Stimulated activated CD8-positive, alpha-beta memory T cell treated with anti-CD3 and anti-CD28 coated beads, Interleukin-2, amount 100 ng/mL, for 1 hour (primary cell): ENCODE data around the gene VRTN.
A peak's percentile ranks its signal among the peaks of the same experiment; 100 is the strongest.

Source experiments
- DNase-seq, 2 donors: peaks; one replicate each; pipeline ENCODE4 v3.0.0-alpha.2; 2020; ENCODE audit warnings: low read depth in 2 of 2

The VRTN gene

DNA sequence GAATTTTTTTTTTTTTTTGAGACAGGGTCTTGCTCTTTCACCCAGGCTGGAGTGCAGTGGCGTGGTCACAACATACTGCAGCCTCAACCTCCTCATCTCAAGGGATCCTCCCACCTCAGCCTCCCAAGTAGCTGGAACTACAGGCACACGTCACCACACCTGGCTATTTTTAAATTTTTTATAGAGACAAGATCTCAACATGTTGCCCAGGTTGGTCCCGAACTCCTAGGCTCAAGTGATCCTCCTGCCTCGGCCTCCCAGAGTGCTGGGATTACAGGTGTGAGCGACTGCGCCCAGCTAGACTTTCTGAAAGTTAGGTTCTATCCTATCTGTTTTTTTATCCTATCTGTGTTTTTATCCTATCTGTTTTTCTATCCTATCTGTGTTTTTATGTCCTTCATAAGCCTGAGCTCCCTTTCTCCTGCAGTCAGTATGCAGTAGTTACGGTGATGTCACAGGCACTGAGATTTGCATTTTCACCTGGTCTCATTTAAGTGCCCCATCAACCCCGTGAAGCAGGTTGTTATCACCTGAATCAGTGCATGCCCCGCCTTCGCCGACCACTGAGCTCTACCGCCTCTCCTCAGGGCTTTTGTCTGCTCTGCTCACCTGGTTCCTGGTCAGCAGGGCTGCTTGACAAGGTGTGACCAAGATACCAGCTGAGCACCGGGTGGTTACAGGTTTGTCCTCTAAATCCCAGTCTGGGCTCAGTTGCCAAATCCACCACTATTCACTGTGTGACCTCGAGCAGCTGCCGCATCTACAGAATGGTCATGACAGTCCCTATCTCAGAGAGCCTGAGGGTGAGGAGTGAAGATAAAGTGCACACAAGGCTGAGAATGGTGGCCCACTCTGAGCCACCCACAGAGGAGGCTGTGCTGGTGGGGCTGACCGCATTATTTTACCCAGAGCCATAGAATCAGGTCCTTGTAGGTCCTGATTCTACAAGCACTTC lies 44.6 kb downstream of the VRTN start:
- DNase-seq, result no peak

DNA sequence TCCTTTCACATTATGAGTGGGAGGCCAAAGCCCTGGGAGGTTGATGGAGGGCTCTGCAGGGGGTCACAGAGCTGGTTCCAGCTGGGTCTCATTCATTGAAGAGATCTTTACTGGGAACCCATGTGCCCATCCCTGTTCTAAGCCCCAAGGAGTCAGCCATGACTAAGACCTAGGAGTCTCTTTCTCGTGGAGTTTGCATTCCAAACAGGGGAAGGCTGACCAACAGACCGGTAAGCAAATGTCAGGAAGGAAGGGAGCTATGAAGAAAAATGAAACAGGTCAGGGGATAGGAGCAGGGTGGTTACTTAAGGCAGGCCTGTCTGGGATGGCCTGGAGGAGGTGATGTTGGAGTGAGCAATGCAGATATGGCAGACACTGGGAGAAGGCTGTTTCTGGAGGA lies 46.3 kb downstream of the VRTN start:
- no peak for DNase-seq

DNA sequence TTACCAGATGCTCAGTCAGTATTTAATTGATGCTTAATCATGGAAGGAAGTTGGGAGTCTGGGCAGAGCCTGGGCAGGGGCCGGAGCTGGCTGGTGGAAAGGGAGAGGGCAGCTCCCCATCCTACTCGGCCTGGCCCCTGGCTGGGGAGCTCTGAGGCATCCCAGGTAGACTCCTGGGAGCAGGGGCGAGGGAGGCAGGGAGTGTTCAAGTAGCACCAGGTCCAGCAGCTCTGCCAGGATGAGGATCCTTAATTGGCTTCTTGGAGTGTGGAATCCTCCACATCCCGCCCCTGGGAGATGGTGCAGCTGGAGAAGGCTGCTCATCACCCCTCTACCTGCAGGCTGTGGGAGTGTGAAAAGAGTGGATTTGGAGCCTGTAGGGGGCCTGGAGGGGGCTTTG lies 46.8 kb downstream of the VRTN start:
- no peak for DNase-seq

DNA sequence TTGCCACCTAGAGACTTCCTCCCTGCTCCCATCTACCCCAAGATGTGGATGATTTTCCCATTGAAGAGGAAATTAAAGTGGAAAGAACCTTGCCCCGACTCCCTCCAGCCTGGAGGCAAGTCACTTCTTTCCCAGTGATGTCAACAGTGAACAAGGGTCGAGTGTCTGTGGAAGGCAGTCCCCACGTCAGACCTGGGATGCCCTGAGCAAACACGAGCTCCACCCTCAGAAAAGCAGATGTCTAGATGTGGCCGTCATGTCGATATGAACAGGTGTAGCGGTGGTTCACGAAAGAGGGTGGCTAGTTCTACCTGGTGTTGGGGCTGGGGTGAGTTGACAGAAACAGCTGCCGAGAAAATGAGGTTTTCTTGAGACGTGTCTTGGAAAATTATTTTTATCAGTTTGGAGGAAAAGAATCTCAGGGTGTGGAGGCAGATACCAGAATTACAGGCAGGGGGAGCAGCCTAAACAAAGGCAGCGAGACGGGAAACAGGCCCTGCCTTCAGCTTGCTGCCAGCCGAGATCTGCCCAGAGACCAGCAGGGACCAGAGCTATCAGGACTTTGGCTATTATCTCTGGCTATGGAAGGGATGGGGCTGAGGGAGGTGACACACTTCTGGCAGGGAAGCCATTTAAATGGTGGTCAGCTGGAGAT lies 51.9 kb downstream of the VRTN start:
- no peak for DNase-seq

DNA sequence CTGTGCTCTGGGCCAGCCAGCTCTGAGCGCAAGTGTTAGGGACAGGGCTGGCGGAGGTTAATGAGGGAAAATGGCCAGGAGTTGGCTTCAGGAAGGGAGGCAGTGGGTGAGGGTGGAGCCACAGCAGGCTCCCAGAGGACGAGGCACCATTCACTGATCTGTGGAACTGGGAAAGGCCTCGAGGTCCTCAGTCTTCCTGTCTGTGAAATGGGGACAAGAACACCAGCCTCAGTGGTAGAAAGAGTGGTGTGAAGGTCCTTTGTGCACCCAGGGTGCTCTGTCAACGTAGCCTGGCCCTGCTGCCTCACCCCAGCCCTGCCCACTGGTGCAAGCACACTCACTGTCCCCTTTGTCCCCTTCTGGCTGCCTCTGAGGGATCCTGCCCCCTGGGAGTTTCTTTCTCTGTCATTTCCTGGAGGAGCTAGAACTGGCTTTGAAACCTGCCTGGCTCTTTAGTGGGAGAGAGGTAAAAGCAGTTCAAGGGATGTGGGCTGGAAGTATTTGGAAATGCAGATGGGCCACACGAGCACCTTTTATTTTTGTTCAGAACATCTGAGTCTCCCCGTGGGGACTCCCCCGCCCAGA lies 52.7 kb downstream of the VRTN start:
- no peak for DNase-seq

DNA sequence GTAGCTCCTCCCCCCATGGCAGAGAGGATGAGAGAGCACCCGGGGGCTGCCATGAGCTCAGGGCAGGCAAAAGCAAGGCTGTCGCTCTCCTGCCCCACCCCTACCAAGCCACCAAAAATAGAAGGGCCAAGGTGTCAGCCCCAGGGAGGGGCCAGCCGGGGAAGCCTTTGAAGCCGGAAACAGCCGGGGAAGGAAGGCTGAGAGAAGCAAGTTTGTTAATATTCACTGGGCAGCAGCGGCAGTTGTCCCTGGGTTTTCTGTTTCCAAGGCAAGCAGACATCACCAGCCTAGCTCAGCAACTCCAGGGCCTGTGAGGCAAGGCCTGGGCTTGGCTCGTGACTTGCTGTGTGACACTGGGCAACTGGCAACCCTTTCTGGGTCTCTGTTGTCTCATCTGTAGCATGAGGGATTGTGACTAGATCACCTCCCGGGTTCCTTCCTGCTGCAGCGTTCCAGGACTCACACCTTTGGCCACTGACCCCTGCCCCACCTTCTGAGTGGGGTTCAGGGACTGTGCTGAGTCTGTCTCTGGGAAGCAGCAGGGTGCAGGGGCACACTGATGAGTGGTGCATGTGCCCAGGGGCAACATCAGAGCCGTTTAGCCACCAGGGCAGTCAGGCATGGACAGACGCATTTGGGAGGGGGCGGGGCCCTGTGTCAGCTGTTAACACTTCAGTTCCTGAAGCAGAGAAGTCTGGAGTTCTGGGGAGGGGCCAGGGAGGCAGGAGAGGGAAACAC lies 53.4 kb downstream of the VRTN start:
- peak; percentile 20 to 33 for DNase-seq

DNA sequence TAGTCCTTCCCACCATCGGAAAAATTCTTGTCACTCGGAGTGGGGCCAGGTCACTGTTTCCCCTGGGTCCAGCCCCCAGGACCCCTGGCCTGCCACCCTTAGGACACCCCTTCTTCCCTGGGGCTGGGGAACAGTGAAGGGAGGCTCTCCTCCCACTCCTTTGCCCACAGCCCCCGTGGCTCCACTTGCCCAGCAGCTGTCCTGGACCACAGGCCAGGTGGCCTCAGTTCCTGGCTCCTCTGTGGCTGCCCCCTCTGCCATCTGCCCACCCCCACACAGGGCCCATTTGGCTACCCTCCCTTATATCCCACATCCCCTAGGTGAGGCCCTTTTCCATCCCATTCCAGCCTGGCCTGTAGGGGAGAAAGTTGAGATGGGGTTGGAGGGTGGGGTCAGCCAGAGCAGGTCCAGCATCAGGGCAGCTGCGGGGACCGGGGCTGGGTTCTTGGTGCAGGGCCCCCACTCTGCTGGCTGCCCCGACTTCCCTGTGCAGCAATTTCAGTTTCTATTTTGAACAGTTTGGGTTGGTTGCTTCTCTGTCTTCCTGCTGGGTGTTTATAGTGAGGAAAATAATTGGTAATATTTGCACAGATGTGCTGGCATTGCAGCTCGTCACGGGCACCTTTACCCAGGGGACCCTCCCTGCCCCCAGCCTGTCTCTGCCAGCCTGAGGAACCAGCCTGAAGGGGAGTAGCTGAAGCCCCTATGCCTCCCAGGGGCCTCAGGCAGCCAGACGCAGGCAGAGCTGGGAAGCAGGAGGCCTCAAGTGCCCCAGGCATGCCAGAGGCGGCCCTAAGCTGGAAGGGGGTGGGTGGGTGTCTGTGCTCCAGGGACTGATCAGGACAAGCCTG lies 54.4 kb downstream of the VRTN start:
- no peak for DNase-seq

DNA sequence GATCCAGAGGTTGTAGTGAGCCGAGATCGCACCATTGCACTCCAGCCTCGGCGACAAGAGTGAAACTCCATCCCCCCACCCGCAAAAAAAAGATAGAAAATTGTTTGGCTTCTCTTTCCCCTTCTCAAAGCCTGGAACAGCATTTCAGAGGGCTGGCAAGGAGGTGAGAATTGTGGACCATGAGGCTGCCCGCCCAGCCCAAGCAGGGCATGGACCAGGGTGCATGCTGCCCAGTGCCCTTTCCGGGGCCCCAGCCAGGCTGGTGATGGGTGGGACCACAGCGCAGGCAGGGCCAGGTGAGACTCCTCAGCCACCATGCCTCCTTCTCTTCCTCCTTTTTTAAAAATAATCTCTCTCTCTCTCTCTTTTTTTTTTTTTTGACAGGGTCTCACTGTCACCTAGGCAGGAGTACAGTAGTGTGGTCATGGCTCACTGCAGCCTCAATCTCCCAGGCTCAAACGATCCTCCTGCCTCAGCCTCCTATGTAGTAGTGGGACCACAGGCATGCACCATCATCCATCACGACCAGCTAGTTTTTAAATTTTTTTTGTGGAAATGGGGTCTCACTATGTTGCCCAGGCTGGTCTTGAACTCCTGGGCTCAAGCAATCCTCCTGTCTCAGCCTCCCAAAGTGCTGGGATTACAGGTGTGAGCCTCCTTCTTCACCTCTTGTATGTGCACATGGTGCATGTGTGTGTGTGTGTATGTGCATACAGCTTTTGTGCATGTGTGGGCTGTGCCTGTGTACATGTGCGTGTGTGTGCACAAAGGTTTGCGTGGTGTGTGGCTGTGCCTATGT lies 55.5 kb downstream of the VRTN start:
- DNase-seq, result no peak

DNA sequence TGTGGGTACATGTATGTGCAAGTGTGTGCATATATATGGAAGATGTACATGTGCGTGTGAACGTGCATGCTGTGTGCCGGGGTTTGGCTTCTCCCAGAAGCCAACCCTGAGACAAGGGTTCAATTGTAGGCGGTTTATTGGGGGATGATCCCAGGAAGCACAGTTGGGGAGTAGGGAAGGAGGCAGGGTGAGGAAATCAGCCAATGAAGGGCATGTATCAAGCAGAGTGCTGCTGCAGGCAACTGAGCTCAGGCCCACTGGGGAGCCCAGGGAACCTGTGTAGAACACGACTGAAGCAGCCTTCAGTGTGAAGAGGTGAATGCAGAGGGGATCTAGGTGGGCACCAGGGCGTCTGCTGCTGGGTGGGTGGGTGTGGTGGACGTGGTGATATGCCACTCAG lies 56.2 kb downstream of the VRTN start:
- DNase-seq, result no peak

DNA sequence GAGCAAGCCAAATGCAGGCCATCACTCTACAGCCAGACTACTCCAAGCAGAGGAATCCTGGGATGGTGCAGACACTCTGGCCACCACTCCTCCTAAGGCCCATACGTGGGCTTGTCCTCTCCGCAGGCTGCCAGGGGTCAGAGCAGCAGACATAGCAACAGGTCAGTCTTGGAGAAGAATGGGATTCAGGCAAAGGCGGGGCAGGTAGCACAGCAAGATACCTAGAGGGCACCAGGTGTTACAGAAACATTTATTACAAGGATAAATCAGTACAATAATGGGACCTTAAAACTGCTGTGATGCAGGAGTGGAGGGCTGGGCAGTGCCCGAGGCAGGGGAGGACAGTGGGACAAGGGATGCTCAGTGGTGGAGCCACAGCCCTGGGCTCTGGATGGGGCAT lies 57.4 kb downstream of the VRTN start:
- DNase-seq, result no peak

DNA sequence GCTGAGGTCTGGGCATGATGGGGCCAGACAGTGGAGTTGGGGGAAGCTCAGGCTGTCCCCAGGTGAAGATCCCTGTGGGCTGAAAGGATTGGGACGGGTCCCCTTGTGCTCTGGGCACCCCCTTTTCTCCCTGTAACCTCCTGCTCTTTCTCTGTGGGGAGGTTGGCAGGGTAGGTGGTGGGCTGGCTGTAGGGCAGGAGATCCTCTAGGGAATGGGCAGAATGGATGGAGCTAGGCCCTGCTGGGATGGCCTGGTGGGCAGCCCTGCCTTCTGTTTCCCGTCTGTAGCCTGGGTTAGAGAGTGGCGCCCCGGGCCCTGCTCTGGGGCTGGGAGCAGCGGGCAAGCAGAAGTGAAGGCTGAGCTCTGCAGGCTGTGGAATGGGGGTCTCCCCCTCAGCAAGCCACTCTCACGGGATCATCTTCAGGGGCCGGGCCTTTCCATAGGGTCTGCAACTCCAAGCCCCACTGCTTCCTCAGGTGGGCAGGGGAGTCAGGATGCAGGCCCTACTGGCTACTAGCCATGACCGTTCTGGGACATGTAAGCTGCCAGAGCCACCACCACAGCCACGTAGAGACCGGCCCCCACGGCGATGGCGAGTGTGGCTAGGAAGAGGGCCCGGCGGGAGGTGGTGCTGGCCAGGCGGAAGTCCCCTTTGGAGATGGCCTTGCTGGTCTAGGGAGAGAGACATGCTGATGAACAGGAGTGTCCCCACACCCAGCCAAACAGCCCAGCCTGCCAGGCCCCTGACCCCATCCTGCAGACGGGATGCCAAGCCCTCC lies 58.9 kb downstream of the VRTN start:
- DNase-seq, result no peak

DNA sequence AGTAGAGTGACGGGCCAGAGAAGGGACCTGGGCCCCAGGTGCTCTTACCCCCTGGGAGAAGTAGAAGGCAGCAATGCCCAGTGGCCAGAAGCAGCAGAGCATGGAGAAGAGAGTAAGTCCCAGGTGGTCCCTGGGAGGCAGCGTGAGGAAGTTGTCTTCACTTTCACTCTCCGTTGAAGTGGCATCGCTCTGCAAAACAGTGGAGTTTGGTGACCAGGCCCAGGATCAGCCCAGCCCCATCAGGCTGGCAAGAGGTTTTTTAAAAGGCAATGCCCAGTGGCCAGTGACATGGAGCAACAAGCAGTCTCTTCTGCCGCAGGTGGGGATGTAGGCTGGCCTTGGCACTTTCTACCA lies 59.5 kb downstream of the VRTN start:
- DNase-seq, result no peak

DNA sequence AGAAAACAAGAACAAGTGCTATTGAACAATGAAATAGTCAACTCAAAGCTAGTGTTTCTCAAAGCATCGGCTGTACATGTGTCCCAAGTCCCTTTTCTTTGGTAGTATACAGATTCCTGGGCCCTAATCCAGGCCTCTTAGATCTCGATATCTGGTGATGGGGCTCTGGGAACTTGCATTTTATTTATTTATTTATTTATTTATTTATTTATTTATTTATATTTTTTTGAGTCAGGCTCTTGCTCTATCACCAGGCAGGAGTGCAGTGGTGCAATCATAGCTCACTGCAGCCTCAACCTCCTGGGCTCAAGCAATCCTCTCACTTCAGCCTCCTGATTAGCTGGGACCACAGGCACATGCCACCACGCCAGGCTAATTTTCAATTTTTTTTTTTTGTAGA lies 60.6 kb downstream of the VRTN start:
- DNase-seq, result no peak

DNA sequence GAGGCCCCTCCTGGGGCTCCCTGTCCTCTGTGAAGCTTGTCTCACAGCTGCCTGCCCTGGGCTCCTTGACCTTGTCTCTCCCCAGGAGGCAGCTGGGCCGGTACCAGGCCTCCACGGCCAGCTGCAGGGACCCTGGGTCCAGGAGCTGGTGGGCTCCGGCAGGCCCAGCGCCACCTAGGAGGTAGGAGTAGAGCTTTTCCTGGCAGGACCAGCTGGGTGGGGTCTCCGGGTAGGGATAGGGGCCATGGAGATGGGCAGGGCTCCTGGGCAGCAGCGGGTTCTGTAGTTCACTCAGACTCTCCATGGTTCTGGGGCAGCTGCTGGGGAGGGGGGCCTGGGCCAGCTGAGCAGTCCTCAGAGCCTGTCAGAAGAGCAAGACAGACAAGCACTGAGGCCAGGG lies 61.2 kb downstream of the VRTN start:
- no peak for DNase-seq
